NT2/D1 (cell line): ENCODE results near the gene DSE.

Experiments
- SUZ12 ChIP-seq: IDR thresholded peaks from 2 replicates; pipeline ENCODE4 v1.6.1; 2011; ENCODE audit not compliant: insufficient read length, insufficient read depth; ENCODE audit errors: extremely low read depth
- YY1 ChIP-seq: IDR thresholded peaks from 2 replicates; pipeline ENCODE4 v1.6.1; 2011; ENCODE audit not compliant: insufficient read length, insufficient read depth
- ZNF274 ChIP-seq: IDR thresholded peaks from 2 replicates; pipeline ENCODE4 v1.6.1; 2011; ENCODE audit warnings: mild to moderate bottlenecking, low read depth, low read length

- TF ChIP-seq YY1 (no peak), ZNF274 (no peak), SUZ12 (no peak)
Observed at GRCh38 chr6:116379764-116380163, 9.0 kb downstream of the DSE start.
